DND-41 (cell line): ENCODE data around the gene DNAH2.

Experiments
- ATAC-seq: fragments of 200-7000 bp; cut with Tn5 transposase; 3 replicates; pipeline ENCODE4 v1.9.1; 2021; ENCODE audit warnings: low read depth; ENCODE audit not compliant: insufficient read depth
- DNase-seq: peaks from one replicate; pipeline ENCODE4 v3.0.0-alpha.2; 2020
- H2AFZ ChIP-seq: 2 replicates; pipeline ENCODE4 v1.6.0; 2012; ENCODE audit warnings: low read depth, low read length
- H3K27ac ChIP-seq: 2 replicates; pipeline ENCODE4 v1.5.1; 2012; ENCODE audit warnings: low read length, inconsistent platforms
- H3K27me3 ChIP-seq: fragments of 200-600 bp; sonication (generic); 2 replicates; pipeline ENCODE4 v1.6.0; 2012; ENCODE audit warnings: low read length, mild to moderate bottlenecking, inconsistent platforms; ENCODE audit not compliant: insufficient read depth, poor library complexity
- H3K36me3 ChIP-seq: 2 replicates; pipeline ENCODE4 v1.5.1; 2012; ENCODE audit warnings: low read length, inconsistent platforms; ENCODE audit not compliant: insufficient read depth
- H3K4me1 ChIP-seq: 2 replicates; pipeline ENCODE4 v1.5.1; 2012; ENCODE audit warnings: mild to moderate bottlenecking, low read length; ENCODE audit not compliant: insufficient read depth
- H3K4me2 ChIP-seq: 2 replicates; pipeline ENCODE4 v1.6.0; 2012; ENCODE audit warnings: mild to moderate bottlenecking, moderate library complexity, low read length, inconsistent platforms; ENCODE audit not compliant: insufficient read depth
- H3K4me3 ChIP-seq, 2 experiments: fragments of 200-600 bp in 1 of 2; shearing (Covaris generic) in 1 of 2; 2 replicates each; pipeline ENCODE4 v1.5.1; 2012 to 2016; ENCODE audit warnings: inconsistent platforms in 2 of 2, low read length in 2 of 2, mild to moderate bottlenecking in 2 of 2, low read depth in 1 of 2, moderate library complexity in 1 of 2
- H3K79me2 ChIP-seq: 2 replicates; pipeline ENCODE4 v1.6.0; 2012; ENCODE audit warnings: low read length, inconsistent platforms; ENCODE audit not compliant: insufficient read depth
- H3K9ac ChIP-seq: 2 replicates; pipeline ENCODE4 v1.6.0; 2012; ENCODE audit warnings: low read depth, mild to moderate bottlenecking, inconsistent platforms, low read length, moderate library complexity
- H3K9me3 ChIP-seq: 2 replicates; pipeline ENCODE4 v1.5.1; 2012; ENCODE audit warnings: low read length, moderate library complexity, mild to moderate bottlenecking, inconsistent platforms; ENCODE audit not compliant: insufficient read depth, severe bottlenecking
- H4K20me1 ChIP-seq: 2 replicates; pipeline ENCODE4 v1.6.0; 2012; ENCODE audit warnings: low read length; ENCODE audit not compliant: insufficient read depth
- CTCF ChIP-seq: IDR thresholded peaks from 2 replicates; pipeline ENCODE4 v1.5.1; 2012; ENCODE audit warnings: borderline replicate concordance, low read length, moderate library complexity, mild to moderate bottlenecking; ENCODE audit not compliant: poor library complexity, severe bottlenecking; ENCODE audit errors: extremely low read depth
- EZH2 ChIP-seq: IDR thresholded peaks from 3 replicates; pipeline ENCODE4 v1.6.1; 2012; ENCODE audit warnings: borderline replicate concordance, low read depth, mild to moderate bottlenecking, moderate library complexity, low read length, inconsistent platforms; ENCODE audit not compliant: severe bottlenecking

Gene DNAH2

GRCh38 chr17:7878234-7878633 is 160.7 kb downstream of the DNAH2 start:
- Histone ChIP-seq H2AFZ (no peak overlapping the region), H3K9ac (no peak overlapping the region), H3K79me2 (no peaks in the 10 kb centered on the region), H3K4me2 (no peak overlapping the region), H3K36me3 (no peaks in the 10 kb centered on the region), H3K27me3 (no peaks in the 10 kb centered on the region), H3K4me3 (no peak overlapping the region), H4K20me1 (no peaks in the 10 kb centered on the region), H3K27ac (no peak overlapping the region), H3K9me3 (no peaks in the 10 kb centered on the region), H3K4me1 (no peaks in the 10 kb centered on the region)
- ATAC-seq (no peak), DNase-seq (no peak)
- no peak for TF ChIP-seq CTCF
- no peak for TF ChIP-seq EZH2

- H2AFZ ChIP-seq = no peak overlapping the region
- DNase-seq = no peak
- no peak for ATAC-seq
- no peaks in the 10 kb centered on the region for H3K27me3 ChIP-seq
- no peaks in the 10 kb centered on the region; the same call in 1 of the 2 replicates for H3K36me3 ChIP-seq
- no peaks in the 10 kb centered on the region for H3K9me3 ChIP-seq
- TF ChIP-seq EZH2 = no peak
- TF ChIP-seq CTCF = no peak
- no peaks in the 10 kb centered on the region for H4K20me1 ChIP-seq
- H3K4me1 ChIP-seq = peaks cover 6% of the 10 kb centered on the region
- no peak overlapping the region for H3K4me2 ChIP-seq
- peaks cover 3% of the 10 kb centered on the region for H3K79me2 ChIP-seq
- no peak overlapping the region for H3K4me3 ChIP-seq
- H3K9ac ChIP-seq = no peak overlapping the region
- no peak overlapping the region for H3K27ac ChIP-seq
Measured at GRCh38 chr17:7880076-7880868, 162.7 kb downstream of the DNAH2 start.

GRCh38 chr17:7881276-7882054 is 163.9 kb downstream of the DNAH2 start:
- no peak overlapping the region for H3K9ac ChIP-seq
- no peaks in the 10 kb centered on the region; the same call in 1 of the 2 replicates for H3K36me3 ChIP-seq
- H3K27ac ChIP-seq = no peak overlapping the region
- no peak overlapping the region for H3K4me2 ChIP-seq
- H3K9me3 ChIP-seq = no peaks in the 10 kb centered on the region
- DNase-seq (no peak), ATAC-seq (no peak)
- no peak overlapping the region for H3K4me3 ChIP-seq
- peaks cover 2% of the 10 kb centered on the region for H3K27me3 ChIP-seq
- no peak overlapping the region for H2AFZ ChIP-seq
- no peak for TF ChIP-seq EZH2
- TF ChIP-seq CTCF = no peak
- H4K20me1 ChIP-seq = no peaks in the 10 kb centered on the region
- peaks cover 18% of the 10 kb centered on the region for H3K4me1 ChIP-seq
- H3K79me2 ChIP-seq = peaks cover 15% of the 10 kb centered on the region
